Measurements from ENCODE around the gene AEBP2.
A peak's percentile ranks its signal among the peaks of the same experiment; 100 is the strongest.
"Not testable (repeated sequence)": the region's sequence is repeated elsewhere in the genome, so short reads cannot be mapped to it uniquely, and the experiment has no call there.

AEBP2 gene, protein sequence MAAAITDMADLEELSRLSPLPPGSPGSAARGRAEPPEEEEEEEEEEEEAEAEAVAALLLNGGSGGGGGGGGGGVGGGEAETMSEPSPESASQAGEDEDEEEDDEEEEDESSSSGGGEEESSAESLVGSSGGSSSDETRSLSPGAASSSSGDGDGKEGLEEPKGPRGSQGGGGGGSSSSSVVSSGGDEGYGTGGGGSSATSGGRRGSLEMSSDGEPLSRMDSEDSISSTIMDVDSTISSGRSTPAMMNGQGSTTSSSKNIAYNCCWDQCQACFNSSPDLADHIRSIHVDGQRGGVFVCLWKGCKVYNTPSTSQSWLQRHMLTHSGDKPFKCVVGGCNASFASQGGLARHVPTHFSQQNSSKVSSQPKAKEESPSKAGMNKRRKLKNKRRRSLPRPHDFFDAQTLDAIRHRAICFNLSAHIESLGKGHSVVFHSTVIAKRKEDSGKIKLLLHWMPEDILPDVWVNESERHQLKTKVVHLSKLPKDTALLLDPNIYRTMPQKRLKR
- 56.7 to 80.9 (median 58.7) reads per million in 3 donors for total RNA-seq

DNA sequence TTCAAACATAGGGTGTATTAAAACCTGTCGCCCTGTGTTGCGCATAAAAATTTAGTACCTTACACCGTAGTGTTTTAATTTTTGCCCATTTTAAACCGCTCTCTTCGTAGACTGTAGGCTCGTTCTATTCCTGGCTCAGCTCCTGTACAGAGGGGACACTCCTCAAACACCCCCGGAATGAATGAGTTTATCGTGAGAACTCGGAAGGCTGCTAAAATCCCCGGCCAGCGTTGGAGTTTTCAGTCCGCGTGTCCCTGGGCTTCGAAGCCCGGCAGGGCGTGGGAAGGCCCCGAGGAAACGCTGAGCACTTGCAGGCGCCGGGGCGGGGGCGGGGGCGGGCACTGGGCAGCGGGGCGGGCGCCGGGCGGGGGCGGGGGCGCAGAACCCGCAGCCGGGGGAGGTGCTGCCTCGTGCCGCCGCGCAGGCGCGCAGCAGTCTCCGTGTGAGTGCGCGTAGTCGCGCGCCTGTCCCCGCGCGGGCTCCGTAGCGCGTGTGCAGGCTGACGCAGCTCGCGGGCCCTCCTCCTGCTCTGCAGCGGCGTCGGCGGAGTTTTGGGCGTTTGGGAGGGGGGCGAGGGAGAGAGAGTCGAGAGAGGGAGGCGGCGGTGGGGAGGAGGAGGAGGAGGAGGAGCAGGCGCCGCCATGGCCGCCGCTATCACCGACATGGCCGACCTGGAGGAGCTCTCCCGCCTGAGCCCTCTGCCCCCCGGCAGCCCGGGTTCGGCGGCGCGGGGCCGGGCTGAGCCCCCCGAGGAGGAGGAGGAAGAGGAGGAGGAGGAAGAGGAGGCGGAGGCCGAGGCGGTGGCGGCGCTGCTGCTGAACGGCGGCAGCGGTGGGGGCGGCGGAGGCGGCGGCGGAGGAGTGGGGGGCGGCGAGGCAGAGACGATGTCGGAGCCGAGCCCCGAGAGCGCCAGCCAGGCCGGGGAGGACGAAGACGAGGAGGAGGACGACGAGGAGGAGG lies at the start of gene AEBP2:
AEBP2 (plus strand) TSS at position 434 of the 960 bp plus-strand sequence; CDS start at position 642, 208 bp downstream.
- peak within 1 kb of the TSS; percentile 94 for H3K4me3 ChIP-seq (ENCODE audit: insufficient read depth, low read depth, low read length, poor library complexity, severe bottlenecking)
- H3K9me3 ChIP-seq (ENCODE audit: control insufficient read depth, low read length), result no peaks in the 10 kb centered on the region
- peak within 1 kb of the TSS; percentile 83 for H3K27ac ChIP-seq (ENCODE audit: insufficient read depth, low read length, poor library complexity, severe bottlenecking)
- H3K36me3 ChIP-seq (ENCODE audit: control insufficient read depth, insufficient read depth, low read length), result no peaks in the 10 kb centered on the region
- peaks cover 6% of the 10 kb centered on the region for H3K4me1 ChIP-seq (ENCODE audit: control insufficient read depth, insufficient read depth, low read length, poor library complexity, severe bottlenecking)
- peak; percentile 91 to 94 (median 93) for DNase-seq
- no peaks in the 10 kb centered on the region for H3K27me3 ChIP-seq (replicated peaks; ENCODE audit: control insufficient read depth, insufficient read depth, low read length, poor library complexity, severe bottlenecking)

DNA sequence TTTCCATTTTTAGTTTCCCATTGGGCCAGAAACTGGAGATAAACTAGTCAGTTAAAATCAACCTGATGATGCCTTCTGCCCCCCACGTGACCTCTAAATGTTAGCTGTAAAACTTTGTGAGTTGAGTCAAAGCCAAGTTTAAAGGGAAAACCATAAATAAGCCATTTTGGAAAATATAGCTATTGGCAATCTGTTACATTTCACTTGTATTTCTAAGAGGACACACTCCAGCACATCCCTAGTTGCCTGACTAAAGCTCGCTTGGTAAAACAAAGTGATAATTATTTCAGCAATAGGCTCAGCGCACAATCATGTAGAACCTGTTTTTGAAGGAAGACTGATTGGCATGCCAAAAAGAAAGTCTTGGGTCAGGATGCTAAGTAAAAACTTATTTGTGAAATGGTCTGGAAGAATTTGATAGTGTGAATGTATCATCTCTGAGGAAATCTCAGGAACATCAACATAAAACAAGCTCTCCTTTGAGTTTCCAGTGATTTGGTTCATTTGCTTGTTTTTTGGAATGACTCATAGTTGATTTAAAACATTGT lies 49.2 kb upstream of the AEBP2 start:
- H3K4me1 ChIP-seq (ENCODE audit: control insufficient read depth, insufficient read depth, low read length, poor library complexity, severe bottlenecking), result no peaks in the 10 kb centered on the region
- H3K27ac ChIP-seq (ENCODE audit: insufficient read depth, low read length, poor library complexity, severe bottlenecking), result no peak overlapping the region
- no peak for DNase-seq
- H3K36me3 ChIP-seq (ENCODE audit: control insufficient read depth, insufficient read depth, low read length), result no peaks in the 10 kb centered on the region
- no peak overlapping the region for H3K4me3 ChIP-seq (ENCODE audit: insufficient read depth, low read depth, low read length, poor library complexity, severe bottlenecking)
- H3K27me3 ChIP-seq (replicated peaks; ENCODE audit: control insufficient read depth, insufficient read depth, low read length, poor library complexity, severe bottlenecking), result no peaks in the 10 kb centered on the region
- no peaks in the 10 kb centered on the region for H3K9me3 ChIP-seq (ENCODE audit: control insufficient read depth, low read length)

DNA sequence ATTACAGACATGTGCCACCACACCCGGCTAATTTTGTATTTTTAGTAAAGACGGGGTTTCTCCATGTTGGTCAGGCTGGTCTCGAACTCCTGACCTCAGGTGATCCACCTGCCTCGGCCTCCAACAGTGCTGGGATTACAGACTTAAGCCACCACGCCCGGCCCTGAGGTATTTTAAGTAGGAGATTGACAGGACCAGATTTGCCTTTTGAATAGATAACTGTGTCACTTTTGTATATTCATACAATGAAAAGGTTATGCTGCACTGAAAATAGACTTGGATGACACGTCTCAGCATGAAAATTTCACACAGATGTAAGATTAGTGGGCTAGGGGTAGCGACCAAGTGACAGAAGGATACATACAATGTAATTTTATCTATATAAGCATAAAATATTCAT lies 46.6 kb upstream of the AEBP2 start:
- H3K27me3 ChIP-seq (replicated peaks; ENCODE audit: control insufficient read depth, insufficient read depth, low read length, poor library complexity, severe bottlenecking); DNase-seq; H3K4me3 ChIP-seq (ENCODE audit: insufficient read depth, low read depth, low read length, poor library complexity, severe bottlenecking); H3K9me3 ChIP-seq (ENCODE audit: control insufficient read depth, low read length); H3K4me1 ChIP-seq (ENCODE audit: control insufficient read depth, insufficient read depth, low read length, poor library complexity, severe bottlenecking); H3K36me3 ChIP-seq (ENCODE audit: control insufficient read depth, insufficient read depth, low read length); H3K27ac ChIP-seq (ENCODE audit: insufficient read depth, low read length, poor library complexity, severe bottlenecking): not testable (repeated sequence)

DNA sequence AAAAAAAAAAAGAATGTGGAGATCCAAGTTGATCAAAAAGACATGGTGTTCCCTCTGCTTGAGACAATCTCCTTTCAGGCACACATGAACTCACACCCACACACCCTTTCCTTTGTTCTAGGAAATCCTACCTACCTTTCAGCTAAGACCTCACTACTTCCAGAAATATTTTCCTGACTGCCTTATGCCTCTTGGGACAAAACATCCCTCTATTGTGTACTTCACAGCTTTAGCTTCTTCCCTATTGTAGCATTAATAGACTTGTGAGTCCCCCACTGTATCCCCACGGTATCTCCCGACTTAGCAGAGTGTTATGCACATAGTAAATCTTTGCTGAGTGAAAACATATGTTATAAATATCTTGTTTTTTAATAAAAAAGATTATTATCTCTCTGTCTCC lies 44.9 kb upstream of the AEBP2 start:
- H3K4me3 ChIP-seq (ENCODE audit: insufficient read depth, low read depth, low read length, poor library complexity, severe bottlenecking), result no peak overlapping the region
- no peaks in the 10 kb centered on the region for H3K9me3 ChIP-seq (ENCODE audit: control insufficient read depth, low read length)
- no peaks in the 10 kb centered on the region for H3K4me1 ChIP-seq (ENCODE audit: control insufficient read depth, insufficient read depth, low read length, poor library complexity, severe bottlenecking)
- H3K27me3 ChIP-seq (replicated peaks; ENCODE audit: control insufficient read depth, insufficient read depth, low read length, poor library complexity, severe bottlenecking), result no peaks in the 10 kb centered on the region
- H3K27ac ChIP-seq (ENCODE audit: insufficient read depth, low read length, poor library complexity, severe bottlenecking), result no peak overlapping the region
- H3K36me3 ChIP-seq (ENCODE audit: control insufficient read depth, insufficient read depth, low read length), result no peaks in the 10 kb centered on the region
- DNase-seq, result no peak

DNA sequence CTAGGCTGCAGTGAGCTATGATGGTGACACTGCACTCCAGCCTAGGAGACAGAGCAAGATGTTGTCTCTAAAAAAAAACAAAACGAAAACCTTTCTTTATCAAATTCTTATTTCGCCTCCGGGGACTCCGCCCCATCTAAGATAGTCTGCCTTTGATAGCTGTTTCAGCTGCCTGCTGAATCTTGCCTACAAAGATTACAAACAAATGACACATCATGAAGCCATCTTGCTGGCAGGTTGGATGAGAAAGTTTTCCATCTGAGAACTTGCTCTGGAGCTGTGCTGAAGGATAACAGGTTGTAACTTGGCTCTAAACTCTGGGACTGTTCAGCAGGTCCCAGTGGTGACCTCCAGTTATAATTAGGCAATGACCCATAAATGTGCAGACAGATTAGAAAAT lies 41.8 kb upstream of the AEBP2 start:
- no peak overlapping the region for H3K4me3 ChIP-seq (ENCODE audit: insufficient read depth, low read depth, low read length, poor library complexity, severe bottlenecking)
- no peaks in the 10 kb centered on the region for H3K36me3 ChIP-seq (ENCODE audit: control insufficient read depth, insufficient read depth, low read length)
- H3K9me3 ChIP-seq (ENCODE audit: control insufficient read depth, low read length), result no peaks in the 10 kb centered on the region
- H3K27me3 ChIP-seq (replicated peaks; ENCODE audit: control insufficient read depth, insufficient read depth, low read length, poor library complexity, severe bottlenecking), result no peaks in the 10 kb centered on the region
- no peaks in the 10 kb centered on the region for H3K4me1 ChIP-seq (ENCODE audit: control insufficient read depth, insufficient read depth, low read length, poor library complexity, severe bottlenecking)
- H3K27ac ChIP-seq (ENCODE audit: insufficient read depth, low read length, poor library complexity, severe bottlenecking), result no peak overlapping the region
- DNase-seq, result no peak

DNA sequence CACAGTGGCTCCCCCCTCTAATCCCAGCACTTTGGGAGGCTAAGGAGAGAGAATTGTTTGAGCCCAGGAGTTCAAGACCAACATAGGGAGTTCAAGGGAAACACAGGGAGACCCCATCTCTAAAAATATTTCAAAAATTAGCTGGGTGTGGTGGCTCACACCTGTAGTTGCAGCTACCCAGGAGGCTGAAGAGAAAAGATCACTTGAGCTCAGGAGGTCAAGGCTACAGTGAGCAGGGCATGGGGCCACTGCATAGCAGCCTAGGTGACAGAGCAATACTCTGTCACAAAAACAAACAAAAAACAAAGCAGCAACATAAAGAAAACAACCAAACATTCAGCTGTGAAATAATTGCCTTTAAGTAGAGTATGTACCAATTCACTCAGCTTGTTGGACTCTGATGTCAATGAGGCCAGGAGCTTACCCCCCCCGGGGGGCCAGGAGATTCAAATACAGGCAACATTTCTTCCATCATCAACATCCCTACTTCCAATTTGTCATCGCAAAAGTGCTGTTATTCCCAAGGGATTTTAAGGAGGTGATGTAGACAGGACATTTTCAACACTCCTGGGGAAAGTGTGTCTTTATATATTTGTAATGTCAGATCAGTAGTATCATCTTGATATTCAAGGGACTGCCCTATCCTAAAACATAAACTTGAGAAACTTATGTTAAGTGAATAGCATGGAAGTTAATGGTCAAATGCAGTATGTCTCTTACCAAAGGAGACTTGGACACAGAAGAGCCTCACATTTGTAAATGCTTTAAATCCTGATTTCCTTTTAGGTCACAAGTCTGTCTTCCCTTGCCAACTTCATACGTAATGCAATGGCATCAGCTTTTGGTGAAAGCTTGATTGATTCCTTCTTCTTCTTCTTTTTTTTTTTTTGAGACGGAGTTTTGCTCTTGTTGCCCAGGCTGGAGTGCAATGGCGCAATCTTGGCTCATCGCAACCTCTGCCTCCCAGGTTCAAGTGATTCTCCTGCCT lies 40.6 kb upstream of the AEBP2 start:
- no peaks in the 10 kb centered on the region for H3K27me3 ChIP-seq (replicated peaks; ENCODE audit: control insufficient read depth, insufficient read depth, low read length, poor library complexity, severe bottlenecking)
- H3K27ac ChIP-seq (ENCODE audit: insufficient read depth, low read length, poor library complexity, severe bottlenecking), result no peak overlapping the region
- H3K4me3 ChIP-seq (ENCODE audit: insufficient read depth, low read depth, low read length, poor library complexity, severe bottlenecking), result no peak overlapping the region
- no peaks in the 10 kb centered on the region for H3K4me1 ChIP-seq (ENCODE audit: control insufficient read depth, insufficient read depth, low read length, poor library complexity, severe bottlenecking)
- H3K9me3 ChIP-seq (ENCODE audit: control insufficient read depth, low read length), result no peaks in the 10 kb centered on the region
- H3K36me3 ChIP-seq (ENCODE audit: control insufficient read depth, insufficient read depth, low read length), result no peaks in the 10 kb centered on the region
- no peak for DNase-seq

DNA sequence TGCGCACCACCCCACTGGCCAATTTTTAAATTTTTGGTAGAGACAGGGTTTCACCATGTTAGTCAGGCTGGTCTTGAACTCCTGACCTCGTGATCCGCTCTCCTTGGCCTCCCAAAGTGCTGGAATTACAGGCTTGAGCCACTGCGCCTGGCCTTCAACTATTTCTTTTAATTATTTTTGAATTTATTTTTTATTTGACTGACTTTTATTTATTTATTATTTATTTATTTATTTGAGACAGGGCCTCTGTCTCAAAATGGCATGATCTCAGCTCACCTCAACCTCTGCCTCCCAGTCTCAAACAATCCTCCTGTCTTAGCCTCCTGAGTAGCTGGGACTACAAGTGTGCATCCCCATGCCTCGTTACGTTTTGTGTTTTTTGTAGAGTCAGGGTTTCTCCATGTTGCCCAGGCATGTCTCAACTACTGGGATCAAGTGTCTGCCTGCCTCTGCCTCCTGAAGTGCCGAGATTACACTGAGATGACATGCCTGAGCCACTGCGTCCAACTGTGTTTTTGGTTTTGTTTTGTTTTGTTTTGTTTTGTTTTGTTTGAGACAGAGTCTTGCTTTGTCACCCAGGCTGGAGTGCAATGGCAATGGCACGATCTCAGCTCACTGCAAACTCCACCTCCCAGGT lies 38.5 kb upstream of the AEBP2 start:
- H3K27me3 ChIP-seq (replicated peaks; ENCODE audit: control insufficient read depth, insufficient read depth, low read length, poor library complexity, severe bottlenecking); DNase-seq; H3K36me3 ChIP-seq (ENCODE audit: control insufficient read depth, insufficient read depth, low read length); H3K27ac ChIP-seq (ENCODE audit: insufficient read depth, low read length, poor library complexity, severe bottlenecking); H3K4me1 ChIP-seq (ENCODE audit: control insufficient read depth, insufficient read depth, low read length, poor library complexity, severe bottlenecking); H3K4me3 ChIP-seq (ENCODE audit: insufficient read depth, low read depth, low read length, poor library complexity, severe bottlenecking); H3K9me3 ChIP-seq (ENCODE audit: control insufficient read depth, low read length): not testable (repeated sequence)

DNA sequence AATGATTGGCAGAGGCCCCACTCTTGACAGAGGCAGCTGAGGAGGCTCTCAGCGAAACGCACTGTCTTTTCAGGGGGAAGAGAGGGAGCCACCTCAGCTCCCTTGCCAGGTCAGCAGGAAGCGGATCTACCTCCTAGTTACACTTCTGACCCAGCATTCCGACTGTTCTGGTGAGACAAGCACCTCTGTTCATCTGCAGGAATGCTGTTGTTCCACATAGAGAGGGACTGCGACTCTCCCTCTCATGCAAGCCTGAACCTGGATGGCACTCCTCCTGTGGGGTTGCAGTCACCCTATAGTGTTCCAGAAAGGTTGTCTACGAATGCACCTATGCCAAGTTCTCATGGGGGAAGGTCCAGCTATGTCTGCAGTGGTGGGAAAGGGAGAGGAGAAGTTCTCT lies 37.1 kb upstream of the AEBP2 start:
- Histone ChIP-seq H3K36me3 (ENCODE audit: control insufficient read depth, insufficient read depth, low read length) (no peaks in the 10 kb centered on the region), H3K27ac (ENCODE audit: insufficient read depth, low read length, poor library complexity, severe bottlenecking) (no peak overlapping the region)

More for the DNA sequence above, 37.1 kb upstream of the AEBP2 start:
- no peak for DNase-seq
- Histone ChIP-seq H3K4me3 (ENCODE audit: insufficient read depth, low read depth, low read length, poor library complexity, severe bottlenecking) (no peak overlapping the region), H3K27me3 (replicated peaks; ENCODE audit: control insufficient read depth, insufficient read depth, low read length, poor library complexity, severe bottlenecking) (no peaks in the 10 kb centered on the region), H3K9me3 (ENCODE audit: control insufficient read depth, low read length) (no peaks in the 10 kb centered on the region), H3K4me1 (ENCODE audit: control insufficient read depth, insufficient read depth, low read length, poor library complexity, severe bottlenecking) (peaks cover 7% of the 10 kb centered on the region)

Measured in effector memory CD4-positive, alpha-beta T cell (primary cell).